ENCODE data around the gene LDLRAD4.

- TF ChIP-seq CTCF (IDR thresholded peaks at IDR 0.05) (no peak), POLR2A (IDR thresholded peaks at IDR 0.05; ENCODE audit: low read depth) (no peak), EP300 (IDR thresholded peaks at IDR 0.05) (no peak), POLR2AphosphoS5 (IDR thresholded peaks at IDR 0.05) (no peak)
Observed at GRCh38 chr18:13510594-13510993, 292.0 kb downstream of the LDLRAD4 start.
